HT-29 (cell line): ENCODE measurements around the gene CBX3. TPM values are rescaled to one million over a fixed set of nuclear protein-coding genes. Genes with fewer than 3 reads are reported as not detected.
"Not testable (repeated sequence)": the region's sequence is repeated elsewhere in the genome, so short reads cannot be mapped to it uniquely, and the experiment has no call there.

Source experiments
- DNase-seq: peaks from one replicate; pipeline ENCODE4 v3.0.0-alpha.2; 2015; ENCODE audit warnings: low spot score
- total RNA-seq: library from RNA; depleted of rRNA; stranded (reverse); fragments of >200 nt; shearing (Covaris generic); gene quantifications from 2 replicates; pipeline ENCODE4 v1.2.3, GENCODE V29; 2014; rRNA removed

CBX3 gene
- total RNA-seq, 1 experiment from 2014 or later: 163 TPM

DNA sequence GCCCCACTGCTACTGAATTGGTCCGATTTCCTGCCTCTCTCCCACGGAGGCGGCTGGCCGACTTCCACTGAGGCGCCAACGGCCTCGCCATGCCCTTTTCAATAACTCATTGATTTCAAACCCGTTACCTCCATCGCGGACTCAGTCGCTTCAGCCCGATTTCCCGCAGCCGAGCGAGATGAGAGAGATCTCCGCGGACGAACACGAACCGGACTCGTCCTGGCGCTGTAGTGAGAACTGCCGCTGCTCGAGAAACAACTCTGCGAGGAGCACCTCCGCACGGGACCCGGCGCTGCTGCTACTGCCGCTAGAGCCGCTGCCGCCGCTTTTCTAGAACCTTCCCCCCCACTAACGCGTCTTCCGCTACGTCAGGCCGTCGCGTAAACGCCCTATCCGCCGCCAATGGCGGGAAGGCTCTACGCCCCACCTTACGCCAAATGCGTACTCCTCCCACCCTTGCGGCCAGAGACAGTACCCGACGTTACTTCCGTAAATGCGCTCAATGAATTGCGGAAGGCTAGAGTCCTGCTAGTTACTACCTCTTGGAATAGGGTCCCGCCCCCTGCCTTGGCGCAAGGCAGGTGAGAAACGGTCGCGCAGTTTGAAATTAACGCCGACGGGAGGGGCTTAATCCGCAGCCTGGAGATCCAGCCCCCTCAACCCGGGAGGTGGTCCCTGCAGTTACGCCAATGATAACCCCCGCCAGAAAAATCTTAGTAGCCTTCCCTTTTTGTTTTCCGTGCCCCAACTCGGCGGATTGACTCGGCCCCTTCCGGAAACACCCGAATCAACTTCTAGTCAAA lies 900 bp upstream of the CBX3 start, which contains the start of gene HNRNPA2B1:
Gene HNRNPA2B1, minus strand, starts transcription at position 303 of the 803 bp plus-strand sequence. Its CDS starts 169 bp downstream, at position 134.
- DNase-seq: peak; percentile 100

DNA sequence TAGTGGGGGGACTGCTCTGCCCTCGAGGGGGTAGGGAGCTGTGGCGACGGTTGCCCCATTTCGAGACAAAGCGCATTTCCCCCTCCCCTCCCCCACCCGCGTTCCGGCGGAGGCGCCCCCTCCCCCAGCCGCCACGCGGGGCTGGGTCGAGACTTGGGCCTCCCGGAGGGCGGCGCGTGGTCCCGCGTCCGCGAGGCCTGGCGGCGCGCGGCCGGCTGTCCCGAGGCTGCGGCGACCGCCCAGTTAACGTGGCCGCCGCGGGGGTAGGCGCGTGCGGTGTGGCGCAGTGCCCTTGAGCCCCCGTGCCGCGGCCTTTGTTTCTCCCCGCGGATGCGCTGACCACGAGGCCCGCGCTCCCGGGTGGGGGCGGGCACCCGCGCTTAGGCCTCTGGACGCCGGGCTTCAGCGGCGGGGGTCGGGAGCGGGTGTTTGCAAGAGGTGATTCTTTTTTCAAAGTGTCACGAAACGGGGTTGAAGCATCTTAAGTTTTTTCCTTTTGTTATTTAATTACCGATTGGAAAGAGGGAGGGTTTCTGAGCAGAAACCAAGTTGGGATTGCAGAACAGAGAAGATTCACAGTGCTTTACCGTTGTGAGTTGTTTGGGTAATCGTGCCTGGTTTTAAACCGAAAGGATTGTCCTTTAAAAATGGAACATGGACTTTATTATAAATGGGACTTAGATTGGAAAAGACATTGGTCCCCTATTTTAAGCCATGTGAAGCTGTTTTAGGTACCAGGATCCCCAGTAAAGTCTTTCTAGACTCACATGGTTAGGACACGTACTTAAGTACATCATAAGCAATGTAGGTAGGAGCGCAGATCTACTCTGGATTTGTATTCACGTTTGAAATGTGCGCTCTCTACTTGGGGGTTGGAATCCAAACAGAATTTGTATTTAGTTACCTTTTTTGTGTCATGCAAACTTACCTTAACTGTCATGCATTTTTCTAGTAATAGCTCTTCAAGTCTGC lies 760 bp downstream of the CBX3 start:
- DNase-seq: peak; percentile 64

DNA sequence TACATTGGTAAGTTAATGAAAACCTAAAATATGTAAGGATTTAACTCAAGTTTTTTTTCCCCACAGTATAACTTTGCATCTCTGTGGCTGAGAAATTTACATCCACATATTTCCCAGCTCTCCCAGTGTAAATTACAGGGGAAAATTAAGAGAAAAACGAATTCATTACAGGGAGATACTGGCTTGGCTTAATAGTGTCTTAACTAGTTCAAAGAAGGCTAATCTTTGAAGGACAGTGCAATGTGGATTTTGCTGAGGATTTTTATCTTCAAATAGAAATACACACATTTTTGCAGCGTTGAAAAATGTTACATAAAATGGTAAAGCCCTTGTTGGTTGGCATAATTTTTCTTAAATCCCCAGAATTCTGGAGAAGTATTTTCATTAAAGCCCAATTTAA lies 1.5 kb downstream of the CBX3 start:
- DNase-seq: no peak

DNA sequence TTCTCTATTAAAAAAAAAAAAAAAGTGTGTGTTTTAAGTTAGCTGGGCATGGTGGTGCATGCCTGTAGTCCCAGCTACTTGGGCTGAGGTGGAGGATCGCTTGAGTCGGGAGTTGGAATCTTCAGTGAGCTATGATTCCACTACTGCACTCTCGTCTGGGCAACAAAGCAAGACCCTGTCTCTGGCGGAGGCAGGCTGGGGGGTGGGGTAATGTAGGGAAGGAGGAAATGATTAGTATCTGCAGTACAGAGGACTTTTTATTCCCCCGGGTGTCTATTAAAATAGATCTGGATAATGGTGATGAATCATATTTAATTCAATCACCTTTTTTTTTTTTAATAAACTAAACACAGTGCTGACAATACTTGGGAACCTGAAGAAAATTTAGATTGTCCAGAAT lies 6.5 kb downstream of the CBX3 start:
- DNase-seq: no peak

DNA sequence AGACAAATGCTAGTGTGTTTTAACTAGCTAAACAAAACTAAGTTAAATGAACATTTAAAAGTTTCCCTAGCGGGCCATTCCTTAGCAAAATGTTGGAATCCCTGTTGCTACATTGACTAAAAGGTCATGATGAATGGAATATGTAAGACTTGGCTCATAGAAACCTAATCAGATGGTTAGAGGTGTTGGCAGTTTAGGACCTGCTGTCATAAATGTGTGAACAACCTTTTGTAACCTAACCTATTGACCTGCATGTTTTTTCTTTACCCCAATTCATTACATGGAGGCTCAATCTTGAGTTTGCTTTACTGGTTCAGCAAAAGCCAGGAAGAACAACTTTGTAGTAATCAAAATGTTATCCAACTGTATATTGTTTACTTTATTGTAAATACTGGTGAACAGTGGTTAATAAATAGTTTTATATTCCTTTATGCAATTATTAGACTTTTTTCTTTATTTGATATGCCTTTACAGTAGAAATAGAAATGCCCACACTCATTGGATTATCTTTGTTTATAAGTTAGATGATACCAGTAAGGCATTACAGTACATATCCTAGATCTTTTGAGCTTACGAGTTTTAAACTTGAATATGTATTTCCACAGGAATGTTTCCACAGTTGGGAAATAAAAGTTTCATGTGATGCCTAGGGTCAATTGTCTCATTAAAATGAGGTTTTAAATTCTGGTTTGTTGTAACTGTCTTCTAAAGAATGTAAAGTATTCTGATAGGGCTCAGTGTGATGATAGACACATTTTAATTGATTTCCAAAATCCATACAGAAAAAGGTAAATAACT lies 11.6 kb downstream of the CBX3 start:
- DNase-seq: no peak

DNA sequence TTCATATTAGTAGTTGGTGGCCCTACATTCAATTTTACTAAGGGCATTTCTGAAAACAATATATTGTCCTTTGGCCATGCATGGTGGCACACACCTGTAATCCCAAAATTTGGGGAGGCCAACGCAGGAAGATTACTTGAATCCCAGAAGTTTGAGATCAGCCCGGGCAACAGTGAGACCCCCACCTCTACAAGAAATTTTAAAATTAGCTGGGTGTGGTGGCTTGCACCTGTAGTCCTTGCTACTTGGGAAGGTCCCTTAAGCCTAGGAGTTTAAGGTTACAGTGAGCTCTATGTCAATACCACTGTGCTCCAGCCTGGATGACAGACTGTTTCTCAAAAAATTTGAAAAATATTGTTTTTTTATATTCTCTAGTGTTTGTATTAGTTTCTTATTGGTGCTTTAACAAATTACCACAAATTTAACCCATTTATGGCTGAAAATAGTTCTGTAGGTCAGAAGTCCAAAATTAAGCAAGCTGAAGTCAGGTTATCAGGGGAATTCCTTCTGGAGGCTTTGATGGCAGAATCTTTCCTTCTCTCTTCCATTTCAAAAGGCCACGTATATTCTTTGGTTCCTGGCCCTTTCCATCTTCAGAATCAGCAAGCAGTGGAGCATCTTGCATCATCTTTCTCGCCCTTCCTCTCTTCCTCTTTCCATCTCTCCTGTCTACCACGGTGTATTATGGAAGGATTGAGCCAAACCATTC lies 12.4 kb downstream of the CBX3 start:
- peak; percentile 12 for DNase-seq

DNA sequence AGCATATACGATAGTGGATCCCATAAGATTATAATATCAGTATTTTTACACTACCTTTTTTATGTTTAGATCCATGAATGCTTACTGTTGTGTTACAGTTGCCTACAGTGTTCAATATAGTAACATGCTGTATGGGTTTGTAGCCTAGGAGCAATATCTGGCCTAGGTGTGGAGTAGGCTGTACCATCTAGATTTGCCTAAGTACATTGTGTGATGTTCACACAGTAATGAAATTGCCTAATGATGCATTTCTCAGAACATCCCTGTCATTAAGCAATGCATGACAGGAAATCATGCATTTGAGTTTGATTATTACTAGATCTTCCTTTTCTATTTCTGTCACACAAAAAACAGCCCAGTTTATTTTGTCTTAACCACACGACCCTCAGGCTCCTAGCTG lies 14.5 kb downstream of the CBX3 start:
- no peak for DNase-seq

DNA sequence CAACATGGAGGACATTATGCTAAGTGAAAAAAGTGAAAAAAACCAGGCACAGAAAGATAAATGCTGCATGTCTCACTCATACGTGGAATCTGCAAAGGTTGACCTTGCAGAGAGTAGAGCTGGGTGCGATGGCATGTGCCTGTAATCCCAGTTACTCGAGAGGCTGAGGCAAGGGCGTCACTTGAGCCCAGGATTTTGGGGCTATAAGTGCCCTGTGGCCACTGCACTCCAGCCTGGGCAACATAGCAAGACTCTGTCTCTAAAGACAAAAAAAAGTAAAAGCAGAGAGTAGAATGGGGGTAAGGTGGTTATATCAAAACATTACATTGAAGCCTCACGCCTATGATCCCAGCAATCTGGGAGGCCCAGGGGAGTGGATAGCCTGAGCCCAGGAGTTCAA lies 22.8 kb downstream of the CBX3 start:
- no peak for DNase-seq

DNA sequence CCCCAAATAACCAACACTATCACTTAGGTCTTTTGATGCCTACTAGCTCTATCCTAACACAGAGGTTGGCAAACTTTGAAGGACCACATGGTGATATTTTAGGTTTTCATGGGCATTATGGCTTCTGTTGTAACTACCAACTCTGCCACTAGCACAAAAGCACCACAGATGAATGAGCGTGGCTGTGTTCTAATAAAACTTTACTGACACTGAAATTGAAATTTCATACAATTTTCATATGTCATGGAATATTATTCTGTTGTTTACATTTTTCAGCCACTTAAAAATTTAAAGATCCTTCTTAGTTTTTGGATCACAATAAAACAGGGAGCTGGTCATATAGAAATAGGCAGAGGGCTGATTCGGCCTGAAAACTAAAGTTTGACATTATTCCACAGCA lies 26.4 kb downstream of the CBX3 start:
- no peak for DNase-seq

DNA sequence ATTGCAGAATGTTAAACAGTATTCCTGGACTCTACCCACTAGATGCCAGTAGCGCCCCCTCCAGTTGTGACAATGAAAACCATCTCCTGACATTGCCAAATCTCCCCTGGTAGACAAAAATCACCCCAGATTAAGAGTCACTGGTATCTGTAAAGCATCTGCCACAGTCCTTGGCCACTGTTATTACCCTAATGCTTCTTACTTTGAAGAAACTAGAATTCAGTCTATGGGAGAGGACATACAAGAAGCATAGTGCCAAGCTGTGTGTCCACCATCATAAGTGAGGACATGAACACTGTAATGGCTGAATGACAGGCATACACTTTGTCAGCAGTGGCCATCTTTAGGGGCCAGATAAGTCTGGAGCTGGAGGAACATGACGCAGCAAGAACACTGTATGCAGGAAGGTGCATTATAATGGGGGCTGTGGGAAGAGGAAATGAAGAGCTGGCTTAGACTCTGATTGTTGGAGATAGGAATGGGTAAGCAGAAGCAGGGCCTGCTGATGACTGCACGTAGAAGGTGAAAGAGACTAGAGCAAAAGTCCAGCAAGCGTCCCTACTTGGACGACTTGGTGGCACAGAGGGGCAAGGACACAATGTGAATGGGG lies 32.5 kb downstream of the CBX3 start:
- DNase-seq: no peak

DNA sequence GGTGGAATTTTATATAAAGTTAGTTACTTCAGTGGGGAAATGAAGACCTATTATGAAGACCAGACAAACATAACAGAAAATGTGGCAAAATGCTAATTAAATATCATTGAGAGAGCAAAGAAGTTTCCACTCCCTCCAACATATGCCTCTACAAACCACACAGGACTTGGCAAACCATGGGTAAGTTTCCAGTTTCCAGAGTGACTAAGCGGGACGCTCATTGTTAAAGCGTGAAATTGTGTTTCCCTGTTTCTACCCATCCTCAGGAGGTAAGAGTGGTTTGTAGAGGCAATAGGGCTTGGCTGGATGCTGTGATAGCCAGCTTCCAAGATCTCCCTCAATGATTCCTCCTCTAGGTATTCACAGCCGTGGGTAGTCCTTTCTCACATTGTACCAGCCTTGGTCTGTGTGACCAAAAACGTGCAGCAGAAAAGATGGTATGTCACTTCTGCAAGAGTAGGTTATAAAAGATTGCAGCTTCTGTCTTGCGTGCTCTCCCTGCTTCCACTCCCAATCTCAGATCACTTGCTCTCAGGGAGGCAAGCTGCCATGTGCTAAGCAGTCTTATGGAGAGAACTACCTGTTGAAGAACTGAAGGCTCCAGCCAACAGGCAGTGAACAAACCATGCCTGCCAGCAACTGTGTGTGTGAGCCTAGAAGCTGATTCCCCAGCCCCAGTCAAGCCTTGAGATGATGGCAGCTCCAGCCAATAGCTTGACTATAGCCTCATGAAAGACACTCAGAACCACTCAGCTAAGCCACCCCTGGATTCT lies 35.7 kb downstream of the CBX3 start:
- DNase-seq: no peak

DNA sequence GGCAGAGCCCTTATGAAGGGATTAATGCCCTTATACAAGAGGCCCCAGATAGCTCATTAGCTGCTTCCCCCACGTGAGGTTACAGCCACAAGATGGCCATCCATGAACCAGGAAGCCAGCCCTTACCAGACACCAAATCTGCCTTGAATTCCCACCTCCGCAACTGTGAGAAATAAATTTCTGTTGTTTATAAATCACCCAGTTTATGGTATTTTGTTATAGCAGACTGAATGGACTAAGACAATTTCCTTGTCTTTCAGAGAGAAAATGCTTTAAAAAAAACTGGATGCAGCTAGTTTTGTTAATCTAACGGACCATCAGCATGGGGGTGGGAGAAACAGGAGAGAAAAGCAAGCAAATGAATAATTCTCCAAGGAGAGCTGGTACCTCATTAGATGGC lies 36.5 kb downstream of the CBX3 start:
- no peak for DNase-seq

DNA sequence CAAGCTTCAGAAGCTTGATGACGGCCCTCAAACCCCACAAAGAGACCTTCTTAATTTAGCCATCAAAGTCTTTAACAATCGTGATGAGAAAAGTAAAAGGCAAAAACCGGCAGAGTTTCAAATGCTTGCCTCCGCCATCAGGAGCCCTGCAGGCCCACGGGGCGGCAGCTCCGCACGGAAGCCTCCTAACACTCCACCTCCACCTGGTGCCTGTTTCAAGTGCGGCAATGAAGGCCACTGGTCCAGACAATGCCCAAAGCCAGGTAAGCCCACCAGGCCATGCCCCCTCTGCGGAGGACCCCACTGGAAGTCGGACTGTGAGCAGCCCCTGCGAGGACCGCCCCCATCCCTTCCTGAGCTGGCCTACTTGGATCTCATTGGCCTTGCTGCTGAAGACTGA lies 43.6 kb downstream of the CBX3 start:
- no peak for DNase-seq

DNA sequence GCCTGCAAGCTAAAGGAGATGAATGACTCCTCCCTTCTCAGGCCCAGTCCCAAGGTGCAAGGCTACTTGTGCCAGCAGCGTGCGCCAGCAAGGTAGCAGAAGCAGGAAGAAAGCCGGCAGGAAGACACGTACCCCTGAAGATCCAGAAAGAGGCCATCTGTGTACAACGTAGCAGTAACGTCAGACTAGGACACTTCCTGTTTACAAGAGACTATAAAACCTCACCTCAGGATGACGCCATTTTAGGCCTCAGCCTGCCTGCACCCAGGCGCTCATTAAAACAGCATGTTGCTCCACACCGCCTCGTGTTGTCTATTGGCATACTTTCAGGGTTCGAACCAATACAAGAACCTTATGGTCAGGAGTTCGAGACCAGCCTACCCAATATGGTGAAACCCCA lies 48.7 kb downstream of the CBX3 start:
- no peak for DNase-seq

DNA sequence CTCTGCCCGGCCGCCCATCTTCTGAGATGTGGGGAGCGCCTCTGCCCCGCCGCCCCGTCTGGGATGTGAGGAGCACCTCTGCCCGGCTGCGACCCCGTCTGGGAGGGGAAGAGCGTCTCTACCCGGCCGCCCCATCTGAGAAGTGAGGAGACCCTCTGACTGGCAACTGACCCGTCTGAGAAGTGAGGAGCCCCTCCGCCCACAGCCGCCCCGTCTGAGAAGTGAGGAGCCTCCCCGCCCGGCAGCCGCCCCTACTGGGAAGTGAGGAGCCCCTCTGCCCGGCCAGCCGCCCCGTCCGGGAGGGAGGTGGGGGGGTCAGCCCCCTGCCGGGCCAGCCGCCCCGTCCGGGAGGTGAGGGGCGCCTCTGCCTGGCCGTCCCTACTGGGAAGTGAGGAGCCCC lies 60.3 kb downstream of the CBX3 start:
- DNase-seq: not testable (repeated sequence)

Other genes starting within 250 kb of the CBX3 start
- gene NFE2L3, start 49.5 kb upstream of the CBX3 start, total RNA-seq: 43.7 and 45.3 TPM in 2 replicates
- gene HNRNPA2B1, start 999 bp upstream of the CBX3 start, total RNA-seq: 237 and 272 TPM in 2 replicates
- 0.23 TPM in 1 of 2 replicates, not detected in the other for gene SNX10, start 90.1 kb downstream of the CBX3 start, total RNA-seq